PFSK-1 (cell line): Measurements from ENCODE around the gene ZDHHC9.

ENCODE experiments used
- POLR2AphosphoS5 ChIP-seq: IDR thresholded peaks from 2 replicates; pipeline ENCODE4 v1.6.1; 2012; ENCODE audit warnings: low read depth, mild to moderate bottlenecking, control low read depth, low read length, moderate library complexity
- REST ChIP-seq, 2 experiments: IDR thresholded peaks; 2 replicates each; pipeline versions ENCODE4 v1.6.1 to v1.8.0; 2011 to 2012; ENCODE audit warnings: low read depth in 2 of 2, low read length in 2 of 2, control low read depth in 1 of 2, inconsistent platforms in 1 of 2, mild to moderate bottlenecking in 1 of 2, moderate library complexity in 1 of 2; ENCODE audit not compliant: insufficient read depth in 1 of 2
- TAF1 ChIP-seq: IDR thresholded peaks from 2 replicates; pipeline ENCODE4 v1.6.1; 2012; ENCODE audit warnings: low read length, control low read depth, borderline replicate concordance; ENCODE audit not compliant: insufficient read depth

GRCh38 chrX:129782706-129783105 lies 61.0 kb downstream of the ZDHHC9 start:
- no peak for TF ChIP-seq REST (IDR thresholded peaks at IDR 0.05; ENCODE audit: insufficient read depth in 1 of 2, low read depth in 2 of 2, low read length in 2 of 2)
- TF ChIP-seq TAF1 = no peak
- no peak for TF ChIP-seq POLR2AphosphoS5
